ENCODE measurements around the gene R3HDM4. TPM values are rescaled to one million over a fixed set of nuclear protein-coding genes. Genes with fewer than 3 reads are reported as not detected.

Gene R3HDM4
- total RNA-seq, 4 donors from 2014 or later: 24.1 to 37.3 (median 26.8) TPM

DNA sequence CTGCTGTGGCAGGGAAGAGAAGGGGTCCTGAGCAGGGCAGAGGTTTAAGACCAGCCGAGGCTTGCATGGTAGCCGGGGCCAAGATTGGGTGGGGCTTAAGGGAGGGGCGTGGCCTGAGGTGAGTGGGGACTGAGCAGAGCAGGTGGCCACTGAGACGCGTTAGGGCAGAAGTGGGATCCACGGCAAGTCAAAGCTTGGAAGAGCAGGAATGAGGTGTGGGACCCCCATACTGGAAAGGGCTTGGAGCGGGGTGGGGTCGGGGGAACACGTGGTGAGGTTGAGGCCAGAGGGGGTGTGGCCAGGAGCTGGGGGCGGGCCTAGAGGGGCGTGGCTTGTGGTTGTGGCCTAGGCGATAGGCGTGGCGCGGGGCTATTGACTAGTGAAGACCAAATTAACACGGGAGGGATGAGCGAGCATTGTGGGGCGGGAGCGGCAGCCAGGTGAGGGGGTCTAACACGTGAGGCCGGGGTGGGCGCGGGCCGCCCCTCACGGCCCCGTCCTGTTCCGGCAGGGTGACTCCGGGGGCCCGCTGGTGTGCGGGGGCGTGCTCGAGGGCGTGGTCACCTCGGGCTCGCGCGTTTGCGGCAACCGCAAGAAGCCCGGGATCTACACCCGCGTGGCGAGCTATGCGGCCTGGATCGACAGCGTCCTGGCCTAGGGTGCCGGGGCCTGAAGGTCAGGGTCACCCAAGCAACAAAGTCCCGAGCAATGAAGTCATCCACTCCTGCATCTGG, 50.3 kb downstream of the R3HDM4 start:
- TF ChIP-seq, protein P1, sequence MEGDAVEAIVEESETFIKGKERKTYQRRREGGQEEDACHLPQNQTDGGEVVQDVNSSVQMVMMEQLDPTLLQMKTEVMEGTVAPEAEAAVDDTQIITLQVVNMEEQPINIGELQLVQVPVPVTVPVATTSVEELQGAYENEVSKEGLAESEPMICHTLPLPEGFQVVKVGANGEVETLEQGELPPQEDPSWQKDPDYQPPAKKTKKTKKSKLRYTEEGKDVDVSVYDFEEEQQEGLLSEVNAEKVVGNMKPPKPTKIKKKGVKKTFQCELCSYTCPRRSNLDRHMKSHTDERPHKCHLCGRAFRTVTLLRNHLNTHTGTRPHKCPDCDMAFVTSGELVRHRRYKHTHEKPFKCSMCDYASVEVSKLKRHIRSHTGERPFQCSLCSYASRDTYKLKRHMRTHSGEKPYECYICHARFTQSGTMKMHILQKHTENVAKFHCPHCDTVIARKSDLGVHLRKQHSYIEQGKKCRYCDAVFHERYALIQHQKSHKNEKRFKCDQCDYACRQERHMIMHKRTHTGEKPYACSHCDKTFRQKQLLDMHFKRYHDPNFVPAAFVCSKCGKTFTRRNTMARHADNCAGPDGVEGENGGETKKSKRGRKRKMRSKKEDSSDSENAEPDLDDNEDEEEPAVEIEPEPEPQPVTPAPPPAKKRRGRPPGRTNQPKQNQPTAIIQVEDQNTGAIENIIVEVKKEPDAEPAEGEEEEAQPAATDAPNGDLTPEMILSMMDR (IDR thresholded peaks at IDR 0.05; ENCODE audit: low read depth): no peak

DNA sequence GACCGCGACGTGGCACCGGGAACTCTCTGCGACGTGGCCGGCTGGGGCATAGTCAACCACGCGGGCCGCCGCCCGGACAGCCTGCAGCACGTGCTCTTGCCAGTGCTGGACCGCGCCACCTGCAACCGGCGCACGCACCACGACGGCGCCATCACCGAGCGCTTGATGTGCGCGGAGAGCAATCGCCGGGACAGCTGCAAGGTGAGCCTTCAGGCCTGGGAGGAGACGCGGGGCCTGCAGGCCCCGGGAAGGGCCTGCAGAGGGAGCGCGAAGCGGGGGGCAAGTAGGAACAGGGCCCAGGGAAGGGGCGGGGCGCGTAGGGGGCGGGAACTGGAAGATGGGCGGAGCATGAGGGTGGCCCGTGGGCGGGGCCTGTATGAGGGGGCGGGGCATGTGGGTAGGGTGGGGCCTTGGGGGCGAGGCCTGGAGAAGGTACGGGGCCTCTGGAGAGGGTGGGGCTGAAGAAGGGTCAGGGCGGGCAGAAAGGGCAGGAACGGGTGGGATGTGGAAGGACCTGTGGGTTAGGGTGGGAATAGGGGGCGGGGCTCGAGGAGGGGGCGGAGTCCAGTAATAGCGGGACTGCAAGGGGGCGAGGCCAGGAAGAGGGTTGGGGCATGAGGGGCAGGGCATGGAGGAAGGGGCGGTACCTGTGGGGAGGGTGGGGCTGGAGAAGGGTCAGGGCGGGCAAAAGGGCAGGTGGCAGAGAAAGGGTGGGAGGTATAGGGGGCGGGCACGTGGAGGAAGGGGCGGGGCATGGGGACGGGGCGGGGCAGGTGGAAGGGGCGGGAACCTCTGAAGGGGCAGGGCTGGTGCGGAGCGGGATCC, 51.1 kb downstream of the R3HDM4 start:
- TF ChIP-seq, protein P1 (IDR thresholded peaks at IDR 0.05; ENCODE audit: low read depth): no peak

DNA sequence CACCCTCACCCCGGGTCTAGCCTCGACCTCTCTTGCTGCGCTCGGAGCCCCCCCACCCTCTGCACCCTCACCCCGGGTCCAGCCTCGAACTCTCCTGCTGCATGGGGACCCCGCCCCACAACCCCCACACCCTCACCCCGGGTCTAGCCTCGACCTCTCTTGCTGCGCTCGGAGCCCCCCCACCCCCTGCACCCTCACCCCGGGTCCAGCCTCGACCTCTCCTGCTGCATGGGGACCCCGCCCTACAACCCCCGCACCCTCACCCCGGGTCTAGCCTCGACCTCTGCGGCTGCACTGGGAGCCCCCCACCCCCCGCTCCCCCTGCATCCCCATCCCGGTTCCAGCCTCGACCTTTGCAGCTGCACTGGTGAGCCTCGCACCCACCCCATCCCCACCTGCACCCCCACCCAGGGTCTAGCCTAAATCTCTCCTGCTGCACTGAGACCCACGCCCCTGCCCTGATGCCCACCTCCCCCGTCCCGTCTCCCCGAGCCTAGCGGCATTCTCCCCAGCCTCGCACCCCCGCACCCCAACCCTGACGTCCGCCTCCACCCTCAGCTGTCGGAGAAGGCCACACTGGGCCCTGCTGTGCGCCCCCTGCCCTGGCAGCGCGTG, 51.8 kb downstream of the R3HDM4 start:
- TF ChIP-seq, protein P1 (IDR thresholded peaks at IDR 0.05; ENCODE audit: low read depth): no peak

DNA sequence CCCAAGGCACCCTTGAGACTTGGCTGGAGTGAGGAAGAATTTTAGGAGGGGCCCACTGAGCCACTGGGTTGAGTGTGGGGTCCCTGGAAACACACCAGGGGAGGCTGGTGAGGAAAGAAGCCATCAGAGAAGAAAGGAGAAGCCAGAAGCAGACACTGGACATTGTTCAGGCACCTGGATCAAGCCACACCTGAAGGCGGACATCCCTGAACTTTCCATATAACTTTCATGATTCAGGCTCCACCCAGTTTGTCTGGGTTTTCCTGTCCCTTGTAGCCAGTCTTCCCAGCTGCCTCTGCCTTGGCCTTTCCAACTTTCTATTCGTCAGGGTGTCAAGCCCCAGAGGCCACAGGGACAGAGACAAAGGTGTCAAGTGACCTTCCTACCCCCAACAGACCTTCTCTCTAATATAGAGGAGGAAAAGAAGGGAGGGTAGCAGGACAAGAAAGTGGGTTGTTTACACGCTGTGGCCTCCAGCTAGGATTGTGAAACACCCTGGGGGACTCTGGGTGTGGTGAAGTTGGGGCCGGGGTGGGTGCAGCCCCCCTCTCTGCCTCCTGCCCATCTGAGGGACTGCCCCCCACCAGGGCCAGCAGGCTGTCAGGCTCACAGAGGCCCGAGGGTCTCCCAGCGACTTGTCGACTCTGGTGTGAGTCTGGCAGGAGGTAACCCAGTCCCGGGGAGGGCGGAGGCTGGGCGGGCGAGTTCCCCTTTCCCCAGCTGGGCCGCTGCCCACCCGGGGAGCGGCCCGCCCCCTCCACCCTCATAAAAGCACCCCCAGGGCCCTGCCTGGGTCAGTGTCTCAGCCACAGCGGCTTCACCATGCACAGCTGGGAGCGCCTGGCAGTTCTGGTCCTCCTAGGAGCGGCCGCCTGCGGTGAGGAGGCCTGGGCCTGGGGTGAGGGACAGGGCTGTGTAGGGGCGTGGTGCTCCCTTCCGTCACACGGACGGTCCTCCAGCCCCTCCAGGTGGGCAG, 53.9 kb downstream of the R3HDM4 start, which contains the start of gene CFD:
CFD (plus strand) TSS at position 797 of the 976 bp plus-strand sequence; CDS start at position 823, 26 bp downstream.
- TF ChIP-seq, protein P1 (IDR thresholded peaks at IDR 0.05; ENCODE audit: low read depth): no peak

DNA sequence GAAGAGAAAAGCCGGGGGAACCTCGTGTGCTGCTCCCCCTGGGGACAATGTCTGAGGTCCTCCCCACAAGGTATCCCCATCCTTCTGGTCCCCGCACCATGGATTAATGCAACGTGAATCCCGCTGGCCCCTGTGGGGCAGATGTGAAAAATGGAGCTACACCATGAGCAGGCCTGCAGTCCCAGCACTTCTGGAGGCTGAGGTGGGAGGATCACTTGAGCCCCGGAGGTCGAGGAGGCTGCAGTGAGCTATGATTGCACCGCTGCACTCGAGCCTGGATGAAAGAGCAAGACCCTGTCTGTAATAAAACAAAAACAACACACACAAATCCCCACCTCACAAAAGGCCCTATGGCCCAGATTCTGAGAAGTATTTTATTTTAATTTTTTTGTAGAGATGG, 54.7 kb downstream of the R3HDM4 start:
- TF ChIP-seq, protein P1 (IDR thresholded peaks at IDR 0.05; ENCODE audit: low read depth): no peak

DNA sequence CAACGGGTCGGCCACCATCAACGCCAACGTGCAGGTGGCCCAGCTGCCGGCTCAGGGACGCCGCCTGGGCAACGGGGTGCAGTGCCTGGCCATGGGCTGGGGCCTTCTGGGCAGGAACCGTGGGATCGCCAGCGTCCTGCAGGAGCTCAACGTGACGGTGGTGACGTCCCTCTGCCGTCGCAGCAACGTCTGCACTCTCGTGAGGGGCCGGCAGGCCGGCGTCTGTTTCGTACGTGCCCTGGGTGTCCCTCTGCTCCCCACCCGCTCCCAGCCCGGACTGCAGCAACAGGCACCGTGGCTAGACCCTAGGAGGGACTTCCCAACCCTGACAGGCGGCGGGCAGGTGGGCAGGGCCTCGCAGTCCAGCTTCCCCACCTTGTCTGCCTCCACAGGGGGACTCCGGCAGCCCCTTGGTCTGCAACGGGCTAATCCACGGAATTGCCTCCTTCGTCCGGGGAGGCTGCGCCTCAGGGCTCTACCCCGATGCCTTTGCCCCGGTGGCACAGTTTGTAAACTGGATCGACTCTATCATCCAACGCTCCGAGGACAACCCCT, 57.4 kb downstream of the R3HDM4 start:
- TF ChIP-seq, protein P1 (IDR thresholded peaks at IDR 0.05; ENCODE audit: low read depth): no peak
